SK-N-SH (cell line): ENCODE results near the gene KRT33B. TPM values are rescaled to one million over a fixed set of nuclear protein-coding genes. Genes with fewer than 3 reads are reported as not detected.

Experiments
- CTCF ChIA-PET: fragments of 300-600, 350-600 bp; formaldehyde crosslinking; extraction: SDS; loops from one replicate; lab custom pipeline; 2021; lab: Yijun Ruan, JAX
- POLR2A ChIA-PET: fragments of 350-600 bp; sonication (Branson Sonifier 250); formaldehyde crosslinking; extraction: SDS; loops from one replicate; lab custom pipeline; 2020; ENCODE audit warnings: antibody characterized with exemption, inconsistent platforms; lab: Yijun Ruan, JAX
- DNase-seq: peaks from one replicate; pipeline ENCODE4 v3.0.0; 2012
- H2AFZ ChIP-seq: fragments of 200-600 bp; sonication (generic); 2 replicates; pipeline ENCODE4 v1.8.1; 2016; ENCODE audit warnings: antibody characterized with exemption, mild to moderate bottlenecking, low read depth
- H3F3A ChIP-seq: fragments of 200-600 bp; sonication (generic); replicated peaks from 2 replicates; pipeline ENCODE3; 2016; ENCODE audit warnings: antibody characterized with exemption, mild to moderate bottlenecking; ENCODE audit not compliant: insufficient read depth
- H3K27ac ChIP-seq, 2 experiments: fragments of 200-500 bp in 1 of 2; fragments of 200-600 bp in 1 of 2; sonication (Bioruptor generic) in 1 of 2; sonication (generic), shearing (Covaris generic) in 1 of 2; 2 replicates each; pipeline versions ENCODE4 v1.5.1 to v1.6.1; 2014 to 2016; ENCODE audit warnings: low read depth in 2 of 2, inconsistent platforms in 1 of 2, low read length in 1 of 2, mild to moderate bottlenecking in 1 of 2, mixed read lengths in 1 of 2
- H3K27me3 ChIP-seq: fragments of 200-600 bp; sonication (generic), shearing (Covaris generic); 2 replicates; pipeline ENCODE4 v1.6.1; 2016; ENCODE audit warnings: mixed run types; ENCODE audit not compliant: insufficient read depth
- H3K36me3 ChIP-seq, 2 experiments: fragments of 200-500 bp in 1 of 2; fragments of 200-600 bp in 1 of 2; sonication (Bioruptor generic) in 1 of 2; sonication (generic) in 1 of 2; replicated peaks in 1 of 2; 2 replicates each; pipeline versions ENCODE3 to v1.5.1; 2014 to 2016; ENCODE audit warnings: low read length in 1 of 2, mild to moderate bottlenecking in 1 of 2; ENCODE audit not compliant: insufficient read depth in 2 of 2, control insufficient read depth in 1 of 2
- H3K4me1 ChIP-seq, 2 experiments: fragments of 200-500 bp in 1 of 2; fragments of 200-600 bp in 1 of 2; sonication (Bioruptor generic) in 1 of 2; sonication (generic), shearing (Covaris generic) in 1 of 2; 2 replicates each; pipeline versions ENCODE4 v1.5.1 to v1.6.1; 2014 to 2016; ENCODE audit warnings: low read depth in 1 of 2, low read length in 1 of 2, mixed run types in 1 of 2; ENCODE audit not compliant: insufficient read depth in 2 of 2, control insufficient read depth in 1 of 2
- H3K4me2 ChIP-seq: fragments of 200-600 bp; sonication (generic), shearing (Covaris generic); 2 replicates; pipeline ENCODE4 v1.6.1; 2017; ENCODE audit warnings: mixed run types
- H3K4me3 ChIP-seq, 2 experiments: fragments of 200-500 bp in 1 of 2; fragments of 200-600 bp in 1 of 2; sonication (Bioruptor generic) in 1 of 2; sonication (generic), shearing (Covaris generic) in 1 of 2; 2 replicates each; pipeline versions ENCODE4 v1.5.1 to v1.8.1; 2014 to 2016; ENCODE audit warnings: low read depth in 2 of 2, inconsistent platforms in 1 of 2, low read length in 1 of 2, mild to moderate bottlenecking in 1 of 2, mixed read lengths in 1 of 2, moderate library complexity in 1 of 2
- H3K79me2 ChIP-seq: fragments of 200-600 bp; sonication (generic); 2 replicates; pipeline ENCODE4 v1.8.1; 2017; ENCODE audit warnings: mild to moderate bottlenecking; ENCODE audit not compliant: insufficient read depth
- H3K9ac ChIP-seq: fragments of 200-600 bp; sonication (generic); 2 replicates; pipeline ENCODE4 v1.6.1; 2017; ENCODE audit warnings: mixed run types
- H3K9me2 ChIP-seq: fragments of 200-600 bp; sonication (generic); 2 replicates; pipeline ENCODE4 v1.6.1; 2017; ENCODE audit warnings: mixed run types
- H3K9me3 ChIP-seq: fragments of 200-600 bp; sonication (generic); 2 replicates; pipeline ENCODE4 v1.6.1; 2017; ENCODE audit warnings: mixed run types, mild to moderate bottlenecking, moderate library complexity
- H4K20me1 ChIP-seq: fragments of 200-600 bp; sonication (generic); 2 replicates; pipeline ENCODE4 v1.6.1; 2017; ENCODE audit warnings: mild to moderate bottlenecking, mixed run types; ENCODE audit not compliant: insufficient read depth
- CHD2 ChIP-seq: fragments of 150-350 bp; IDR thresholded peaks from 2 replicates; pipeline ENCODE4 v1.6.1; 2018; ENCODE audit warnings: low read length; ENCODE audit not compliant: partially characterized antibody
- EZH2phosphoT487 ChIP-seq: fragments of 200-600 bp; sonication (generic); IDR thresholded peaks from 2 replicates; pipeline ENCODE4 v1.6.1; 2017; ENCODE audit warnings: low read depth, mixed run types, mild to moderate bottlenecking, antibody characterized with exemption, moderate library complexity, borderline replicate concordance
- IRF3 ChIP-seq: fragments of 150-350 bp; IDR thresholded peaks from 2 replicates; pipeline ENCODE4 v1.6.1; 2016; ENCODE audit warnings: mild to moderate bottlenecking, low read depth, low read length
- JUND ChIP-seq: IDR thresholded peaks from 2 replicates; pipeline ENCODE4 v1.4.0; 2012
- MEF2A ChIP-seq: IDR thresholded peaks from 2 replicates; pipeline ENCODE4 v1.4.0; 2012; ENCODE audit warnings: low read depth, borderline replicate concordance
- MXI1 ChIP-seq: IDR thresholded peaks from 2 replicates; pipeline ENCODE4 v1.6.1; 2012; ENCODE audit warnings: mild to moderate bottlenecking, low read depth, low read length, improper control_type of control experiment
- PBX3 ChIP-seq: IDR thresholded peaks from 2 replicates; pipeline ENCODE4; 2012
- POLR2AphosphoS5 ChIP-seq: IDR thresholded peaks from 2 replicates; pipeline ENCODE4 v1.6.1; 2012; ENCODE audit warnings: low read depth, low read length
- RCOR1 ChIP-seq: fragments of 150-350 bp; IDR thresholded peaks from 2 replicates; pipeline ENCODE4 v1.6.1; 2017; ENCODE audit warnings: antibody characterized with exemption, low read length
- REST ChIP-seq: IDR thresholded peaks from 2 replicates; pipeline ENCODE4 v1.6.1; 2012; ENCODE audit warnings: mild to moderate bottlenecking, low read depth, low read length, moderate library complexity
- RXRA ChIP-seq: IDR thresholded peaks from 2 replicates; pipeline ENCODE4 v1.4.0; 2012; ENCODE audit warnings: low read depth, mild to moderate bottlenecking, borderline replicate concordance
- TAF1 ChIP-seq: IDR thresholded peaks from 2 replicates; pipeline ENCODE4 v1.6.1; 2012; ENCODE audit warnings: low read depth, mild to moderate bottlenecking, low read length, moderate library complexity, borderline replicate concordance
- TCF12 ChIP-seq: IDR thresholded peaks from 2 replicates; pipeline ENCODE4 v1.4.0; 2012
- USF1 ChIP-seq: IDR thresholded peaks from 2 replicates; pipeline ENCODE4 v1.4.0; 2012; ENCODE audit warnings: low read depth, borderline replicate concordance
- WGBS: methylation state at CpG from one replicate; pipeline ENCODE4 v1.1.6; 2017; ENCODE audit warnings: low lambda C conversion rate; 5-methylcytosine and 5-hydroxymethylcytosine counted together
- polyA plus RNA-seq, 3 experiments: library from polyadenylated mRNA; depleted of rRNA; stranded (reverse); fragments of >200 nt; gene quantifications; 2 replicates each; pipeline ENCODE4 v1.2.3, GENCODE V29; 2012

The KRT33B gene
- polyA plus RNA-seq, 1 of the 3 experiments (the other 2 are of a cell fraction) = 0.08 TPM

- TF ChIP-seq EZH2phosphoT487 = no peak
- TF ChIP-seq REST = no peak
- no peak for TF ChIP-seq RXRA
- no peak for TF ChIP-seq TAF1
Measured at GRCh38 chr17:41413982-41414381, 44.4 kb upstream of the KRT33B start (continued).

GRCh38 chr17:41413353-41413957 lies 43.8 kb upstream of the KRT33B start:
- H3K9me3 ChIP-seq = no peaks in the 10 kb centered on the region
- ChIA-PET CTCF (no interaction called here), POLR2A (no interaction called here)
- H3K9me2 ChIP-seq = no peaks in the 10 kb centered on the region
- no peak for DNase-seq
- peaks cover 0 to 25% of the 10 kb centered on the region in 2 experiments; a peak in 2 of 4 replicates for H3K4me1 ChIP-seq
- H3K4me3 ChIP-seq = no peak overlapping the region
- no peaks in the 10 kb centered on the region for H3K27me3 ChIP-seq
- WGBS = 51% methylated on average over 5 of the region's 5 CpGs
- TF ChIP-seq RXRA = no peak
- TF ChIP-seq USF1 = no peak
- TF ChIP-seq PBX3 = no peak
- no peak for TF ChIP-seq TCF12
- TF ChIP-seq JUND = no peak
- no peak for TF ChIP-seq IRF3
- no peak for TF ChIP-seq REST
- no peak for TF ChIP-seq POLR2AphosphoS5
- no peak for TF ChIP-seq MXI1
- TF ChIP-seq CHD2 = no peak
- no peak for TF ChIP-seq MEF2A
- no peak for TF ChIP-seq RCOR1
- H3K27ac ChIP-seq = no peak overlapping the region
- H2AFZ ChIP-seq = no peak overlapping the region
- H3K9ac ChIP-seq = no peak overlapping the region
- H3K79me2 ChIP-seq = no peaks in the 10 kb centered on the region
- no peaks in the 10 kb centered on the region for H3K36me3 ChIP-seq
- H3F3A ChIP-seq = no peaks in the 10 kb centered on the region
- no peak overlapping the region for H3K4me2 ChIP-seq
- no peaks in the 10 kb centered on the region for H4K20me1 ChIP-seq
